Activated CD8-positive, alpha-beta memory T cell treated with anti-CD3 and anti-CD28 coated beads for 1 hour (primary cell): ENCODE data around the gene F13A1.

ENCODE experiments used
- DNase-seq, 2 donors: peaks; one replicate each; pipeline ENCODE4 v3.0.0-alpha.2; 2020; ENCODE audit warnings: low read depth in 1 of 2; ENCODE audit errors: extremely low read depth in 1 of 2

The F13A1 gene

DNA sequence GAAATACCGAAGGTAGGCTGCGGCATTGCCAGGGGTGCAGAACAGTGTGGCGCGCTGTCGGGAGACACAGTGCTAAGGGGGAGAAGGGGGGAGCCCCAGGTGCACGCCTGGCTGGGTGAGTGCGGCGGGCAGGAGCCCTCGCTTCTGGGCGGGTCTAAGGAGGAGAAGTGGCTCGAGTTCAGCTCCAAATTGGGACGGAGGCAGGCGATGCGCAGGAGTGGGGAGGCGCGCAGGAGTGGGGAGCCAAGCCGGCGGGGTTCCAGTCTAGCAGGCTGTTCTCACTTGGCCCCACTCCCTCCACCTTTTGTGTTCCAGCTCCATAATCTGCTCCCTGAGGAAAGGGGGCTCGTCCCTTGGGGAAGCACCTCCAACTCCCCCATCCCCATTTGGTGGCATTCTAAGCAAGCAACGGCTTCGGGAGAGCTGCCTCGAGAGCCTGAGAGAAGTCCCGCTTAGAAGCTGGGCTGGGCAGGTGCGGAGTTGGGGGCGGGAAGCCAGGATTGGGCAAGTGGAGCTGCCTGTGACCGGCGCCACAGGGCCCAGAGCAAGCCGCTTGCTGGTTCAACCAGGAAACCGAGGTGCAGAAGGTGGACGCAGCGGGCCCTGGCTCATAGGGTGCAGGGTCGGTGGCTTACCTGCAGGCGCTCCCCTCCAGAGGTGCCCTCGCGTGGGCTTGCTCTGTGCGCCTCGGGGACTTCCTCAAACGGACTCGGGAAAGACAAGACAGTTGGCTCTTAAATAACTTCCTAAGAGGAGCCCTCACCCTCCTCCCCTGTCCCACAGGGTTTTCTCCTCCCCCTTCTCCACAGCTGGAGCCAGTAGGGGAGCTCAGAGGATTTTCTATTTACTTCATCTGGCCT lies at the start of gene F13A1:
TSS of gene F13A1 (minus strand) at position 711 of the 860 bp plus-strand sequence. CDS start 1,998 bp downstream, outside the sequence.
- no peak for DNase-seq

DNA sequence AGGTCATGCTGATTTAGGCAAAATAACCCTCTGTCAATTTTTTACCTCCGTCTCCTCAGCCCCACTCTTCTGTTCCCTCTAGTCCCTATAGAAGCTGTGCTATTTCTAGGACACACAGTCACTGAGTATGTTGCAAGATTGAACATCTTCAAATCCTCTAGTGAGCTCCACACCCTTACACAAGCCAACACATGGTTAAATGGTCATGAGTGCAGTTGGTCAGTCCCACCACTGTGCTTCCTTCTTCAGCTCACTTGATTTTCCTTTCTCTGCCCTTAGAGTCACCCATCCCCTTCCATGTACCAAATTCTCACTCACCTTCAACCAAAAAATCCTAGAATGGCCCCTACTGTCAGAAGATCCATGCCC lies 48.2 kb upstream of the F13A1 start:
- DNase-seq = no peak

DNA sequence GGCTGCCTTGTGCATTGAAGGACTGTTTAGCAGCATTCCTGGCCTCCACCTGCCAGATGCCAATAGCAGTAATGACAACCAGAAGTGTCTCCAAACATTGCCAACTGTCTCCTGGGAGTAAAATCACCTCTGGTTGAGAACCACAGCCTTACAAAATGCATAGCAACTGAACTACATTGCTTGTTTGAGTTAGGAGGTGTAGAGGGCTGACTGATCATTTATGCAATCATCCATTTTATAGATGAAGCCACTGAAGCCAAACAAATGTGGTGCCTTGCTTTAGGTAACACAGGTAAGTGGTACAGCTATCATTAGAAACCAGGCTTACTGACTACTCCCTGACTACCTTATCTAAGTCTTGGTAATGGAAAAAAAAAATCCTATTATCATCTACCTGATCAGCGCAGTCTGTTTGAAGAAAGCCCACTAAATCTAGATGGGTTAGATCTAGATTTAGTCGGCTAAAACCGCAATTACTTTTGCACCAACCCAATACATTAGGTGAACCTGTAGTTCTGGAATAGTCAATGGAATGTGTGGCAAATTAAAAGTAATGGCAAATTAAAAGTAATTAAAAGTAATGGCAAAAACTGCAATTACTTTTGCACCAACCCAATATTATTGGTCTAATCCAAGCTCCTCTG lies 47.7 kb upstream of the F13A1 start:
- DNase-seq = no peak

DNA sequence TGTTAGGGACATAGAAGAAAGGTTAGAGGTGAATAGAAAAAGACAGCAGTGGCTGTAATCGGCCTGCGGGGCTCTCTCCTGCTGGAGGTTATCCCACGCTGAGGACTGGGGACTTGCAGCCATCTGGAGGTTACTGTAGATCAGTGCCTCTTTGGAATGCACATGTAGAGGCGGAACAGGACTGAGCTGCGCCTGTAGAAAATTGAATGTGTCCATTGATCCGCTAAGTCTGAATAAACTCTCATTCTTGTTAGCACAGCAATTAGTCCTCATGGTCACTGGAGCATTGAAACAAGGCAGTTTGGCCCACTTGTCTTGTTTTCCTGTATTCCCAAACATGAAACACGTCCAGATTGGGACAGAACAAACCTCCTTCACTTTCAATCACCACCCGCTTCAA lies 46.3 kb upstream of the F13A1 start:
- DNase-seq = no peak

DNA sequence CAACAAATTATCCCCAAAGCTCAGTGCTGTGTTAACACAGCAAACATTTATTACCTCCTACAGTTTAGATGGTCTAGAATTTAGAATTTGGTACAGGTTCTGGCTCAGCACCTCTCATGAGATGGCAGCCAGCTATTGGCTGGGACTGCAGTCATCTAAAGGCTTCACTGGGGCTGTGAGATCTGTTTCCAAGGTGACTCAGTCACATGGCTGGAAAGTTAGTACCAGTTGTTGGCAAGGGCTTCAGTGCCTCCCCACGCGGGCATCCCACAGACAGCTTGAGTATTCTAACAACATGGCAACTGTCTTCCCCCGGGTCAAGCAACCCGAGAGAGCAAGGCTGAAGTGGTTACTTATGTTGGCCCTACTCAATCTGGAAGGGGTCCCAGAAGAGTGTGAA lies 44.8 kb upstream of the F13A1 start:
- no peak for DNase-seq

DNA sequence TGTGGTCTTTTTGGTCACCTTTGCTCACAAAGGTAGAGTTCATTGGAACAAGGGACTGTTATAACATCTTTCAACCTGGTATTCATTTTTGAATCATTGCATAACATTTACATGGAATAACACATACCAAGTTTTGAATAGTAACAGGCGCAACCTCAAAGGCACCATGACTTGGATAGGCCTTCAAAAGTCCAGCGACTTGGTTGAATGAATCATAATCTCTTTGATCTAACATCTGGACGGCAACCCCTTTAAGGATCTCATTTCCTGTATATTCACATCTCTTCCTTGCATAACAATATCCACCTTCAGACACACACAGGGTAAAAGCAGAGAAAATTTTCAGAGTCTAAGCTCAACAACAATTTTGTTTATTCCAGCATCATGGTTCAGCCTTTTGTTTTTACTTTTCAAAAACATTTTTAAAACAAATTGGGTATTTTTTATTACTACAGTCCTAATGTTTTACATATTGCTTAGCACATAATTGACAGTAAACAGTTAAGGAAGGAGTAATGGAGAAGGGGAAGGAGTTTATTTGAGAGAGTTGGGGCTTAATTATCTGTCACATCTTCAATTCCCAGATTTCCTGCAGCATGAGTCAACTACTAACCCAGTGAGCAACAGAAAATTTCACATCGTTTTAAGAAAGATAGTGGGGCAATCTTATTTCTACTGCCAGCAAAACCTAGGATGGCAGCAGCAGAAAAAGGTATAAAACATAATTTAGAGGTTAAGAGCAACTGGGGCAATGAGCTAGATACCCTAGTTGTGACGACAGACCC lies 41.8 kb upstream of the F13A1 start:
- no peak for DNase-seq

DNA sequence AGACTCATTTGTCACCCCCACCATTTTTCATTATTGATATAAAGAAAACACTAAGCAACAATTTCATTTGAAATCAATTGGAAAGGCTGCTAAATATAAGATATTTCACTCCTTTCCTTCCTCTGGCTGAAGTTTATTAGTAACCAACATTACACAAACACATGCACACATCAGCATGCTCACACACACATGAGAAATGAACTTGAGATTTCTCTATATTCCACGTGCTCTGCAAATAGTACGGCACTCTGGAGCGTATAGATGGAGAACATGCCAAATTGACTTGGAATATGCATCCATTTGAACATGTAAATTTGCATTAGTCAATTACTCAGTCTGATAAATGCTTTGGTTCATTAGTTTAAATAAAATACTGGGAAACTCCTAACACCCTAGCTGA lies 37.1 kb upstream of the F13A1 start:
- no peak for DNase-seq

DNA sequence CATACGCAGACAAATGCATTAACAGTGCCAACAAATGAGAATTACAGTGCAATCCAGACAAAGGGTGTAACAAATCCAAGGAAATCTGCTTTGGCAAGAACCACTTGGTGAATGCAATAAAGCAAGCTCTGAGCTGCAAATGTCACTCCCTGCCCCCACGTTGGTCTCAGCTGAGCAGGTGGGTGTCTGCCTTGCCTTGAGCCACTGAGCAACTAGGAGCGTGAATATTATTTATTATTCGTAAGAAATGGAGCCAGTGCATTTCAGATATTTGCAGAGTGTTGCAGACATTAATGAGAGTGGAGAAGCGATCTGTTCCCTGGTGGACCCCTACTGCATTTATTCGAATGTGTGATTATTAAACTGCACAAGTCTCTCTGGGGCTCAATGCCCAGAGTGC lies 36.6 kb upstream of the F13A1 start:
- DNase-seq = no peak

DNA sequence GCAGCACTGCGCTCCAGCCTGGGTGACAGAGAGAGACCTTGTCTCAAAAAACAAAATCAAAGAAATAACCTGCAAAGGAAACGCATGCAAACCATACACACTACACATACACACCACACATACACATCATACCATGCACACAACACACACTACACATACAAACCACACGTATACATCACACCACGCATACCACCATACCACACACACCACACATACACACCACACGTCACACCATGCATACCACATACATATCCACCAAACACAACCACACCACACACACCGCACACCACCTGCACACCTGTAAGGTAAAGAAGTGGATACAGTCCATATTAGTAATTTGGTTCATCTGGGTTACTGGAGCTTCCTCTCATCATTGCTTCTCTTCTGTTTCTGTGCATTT lies 32.3 kb upstream of the F13A1 start:
- no peak for DNase-seq

DNA sequence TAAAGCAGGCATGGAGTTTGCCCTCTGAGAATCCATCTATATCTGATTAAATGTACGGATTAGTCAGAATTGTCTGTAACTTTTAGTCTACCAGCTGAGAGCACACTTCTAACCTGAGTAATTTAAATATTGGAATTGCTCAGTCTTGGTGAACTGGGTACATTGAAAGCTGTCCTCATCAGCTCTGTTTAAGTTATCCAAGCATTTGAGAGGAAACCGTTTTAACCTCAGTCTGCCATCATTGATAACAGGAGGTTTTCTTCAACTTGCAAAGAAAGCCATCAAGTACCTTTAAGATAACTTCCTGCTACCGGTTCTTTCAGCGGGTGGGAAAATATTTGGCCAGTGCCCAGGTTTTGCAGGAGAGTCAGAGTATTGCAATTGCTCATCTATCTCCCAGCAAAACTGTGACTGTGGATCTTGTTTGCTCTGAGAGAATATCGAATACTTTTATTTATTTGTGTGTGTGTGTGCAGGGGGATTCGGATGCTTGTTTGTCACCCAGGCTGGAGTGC lies 31.1 kb upstream of the F13A1 start:
- no peak for DNase-seq

DNA sequence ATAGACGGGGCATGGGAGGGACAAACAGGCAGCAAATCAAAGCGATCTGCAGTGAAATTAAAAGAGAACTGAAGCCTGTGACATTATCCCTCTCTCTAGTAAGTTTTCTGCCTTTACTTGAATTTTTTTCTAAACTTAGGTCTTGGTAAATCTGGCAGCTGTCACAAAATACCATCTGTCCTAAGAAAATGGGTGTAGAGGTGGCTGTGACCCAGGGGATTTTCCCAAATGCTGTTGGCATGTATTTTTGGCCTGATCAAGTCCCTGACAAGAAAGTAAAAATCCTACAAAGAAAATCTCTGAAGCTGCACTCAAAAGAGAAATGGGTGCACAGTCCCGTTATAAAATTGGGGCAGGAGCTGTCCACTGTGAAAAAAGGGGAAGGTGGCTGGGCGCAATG lies 30.2 kb upstream of the F13A1 start:
- no peak for DNase-seq

DNA sequence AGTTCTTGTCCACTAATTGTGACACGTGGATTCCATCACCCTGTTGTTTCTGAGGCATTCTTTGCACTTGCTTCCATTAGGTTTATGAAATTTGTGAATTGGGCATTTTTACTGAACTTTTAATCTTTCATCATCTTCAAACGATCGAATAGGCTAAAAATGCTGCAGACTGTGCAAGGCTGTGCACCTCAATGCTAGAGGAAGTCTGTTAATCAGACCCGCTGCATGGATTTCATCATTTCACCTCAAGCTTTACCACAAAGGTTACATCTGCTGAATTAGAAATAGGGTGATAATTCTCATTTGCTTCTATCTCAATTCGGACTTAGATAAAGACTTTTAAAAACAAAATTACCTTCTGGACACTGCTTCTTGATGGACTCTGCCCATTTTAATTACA lies 27.8 kb upstream of the F13A1 start:
- no peak for DNase-seq

DNA sequence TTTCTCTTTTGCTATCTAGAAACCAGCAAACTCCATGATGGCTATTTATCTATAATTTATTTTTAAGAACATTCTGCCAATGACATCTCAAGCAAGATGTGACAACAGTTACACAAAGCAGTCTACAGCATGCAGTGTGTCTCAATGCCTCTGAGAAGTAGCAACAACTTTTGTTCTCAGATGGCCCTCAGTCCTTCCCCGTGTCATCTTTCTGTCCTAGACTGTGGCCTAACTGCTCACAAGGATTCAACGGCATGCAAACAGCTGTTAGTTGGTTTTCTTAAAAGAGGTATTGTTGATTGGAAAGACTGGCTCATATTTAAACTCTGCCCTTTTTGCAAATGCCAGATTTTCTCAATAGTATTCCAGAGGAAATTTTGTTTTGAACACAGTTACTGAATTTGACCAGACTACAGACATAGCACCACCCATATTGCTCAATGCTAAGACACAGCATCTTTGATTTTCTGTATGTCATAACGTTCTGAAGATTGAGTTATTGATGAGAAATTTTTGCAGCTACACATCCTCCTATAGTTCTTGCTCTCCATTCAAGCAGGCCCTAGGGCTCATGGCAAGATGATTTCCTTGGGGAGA lies 26.1 kb upstream of the F13A1 start:
- no peak for DNase-seq

DNA sequence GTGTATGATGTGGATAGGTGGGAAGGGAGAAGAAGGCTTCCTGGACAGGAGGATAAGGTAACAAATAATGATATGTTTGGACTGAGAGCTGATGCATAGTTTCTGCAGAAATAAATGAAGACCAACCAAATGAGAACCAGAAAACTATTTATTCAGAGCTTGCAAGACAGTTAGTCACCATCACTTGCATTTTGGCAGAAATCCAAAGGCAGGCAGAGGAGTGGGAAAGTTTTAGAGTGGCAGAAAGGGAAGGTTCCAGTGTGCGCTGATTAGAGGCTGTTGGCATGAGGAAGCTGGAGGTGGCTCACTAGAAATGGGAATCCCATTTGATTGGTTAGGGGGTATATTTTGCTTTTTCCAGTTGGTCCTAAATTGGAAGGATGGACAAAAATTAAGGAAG lies 13.0 kb upstream of the F13A1 start:
- DNase-seq = no peak

DNA sequence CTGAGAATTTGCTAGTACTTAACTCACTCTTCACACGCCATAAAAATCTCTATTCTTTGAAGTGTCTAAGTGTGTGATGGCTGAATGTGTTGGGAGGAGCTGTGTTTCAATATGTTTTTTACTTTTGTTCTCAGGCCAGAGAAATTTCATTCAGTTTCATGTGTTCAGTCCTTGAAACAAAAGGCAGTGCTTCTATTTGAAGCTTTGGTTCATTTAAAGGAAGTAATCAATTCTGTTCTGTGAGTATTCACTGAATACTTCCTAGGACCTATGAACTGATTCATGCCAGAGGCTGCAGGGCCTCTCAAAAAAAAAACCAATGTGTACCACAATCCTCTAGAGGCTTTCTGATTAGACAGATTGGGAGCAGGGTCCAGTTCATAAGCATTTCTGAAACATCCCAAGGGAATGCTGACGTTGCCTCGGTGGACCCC lies 12.4 kb upstream of the F13A1 start:
- DNase-seq = no peak

DNA sequence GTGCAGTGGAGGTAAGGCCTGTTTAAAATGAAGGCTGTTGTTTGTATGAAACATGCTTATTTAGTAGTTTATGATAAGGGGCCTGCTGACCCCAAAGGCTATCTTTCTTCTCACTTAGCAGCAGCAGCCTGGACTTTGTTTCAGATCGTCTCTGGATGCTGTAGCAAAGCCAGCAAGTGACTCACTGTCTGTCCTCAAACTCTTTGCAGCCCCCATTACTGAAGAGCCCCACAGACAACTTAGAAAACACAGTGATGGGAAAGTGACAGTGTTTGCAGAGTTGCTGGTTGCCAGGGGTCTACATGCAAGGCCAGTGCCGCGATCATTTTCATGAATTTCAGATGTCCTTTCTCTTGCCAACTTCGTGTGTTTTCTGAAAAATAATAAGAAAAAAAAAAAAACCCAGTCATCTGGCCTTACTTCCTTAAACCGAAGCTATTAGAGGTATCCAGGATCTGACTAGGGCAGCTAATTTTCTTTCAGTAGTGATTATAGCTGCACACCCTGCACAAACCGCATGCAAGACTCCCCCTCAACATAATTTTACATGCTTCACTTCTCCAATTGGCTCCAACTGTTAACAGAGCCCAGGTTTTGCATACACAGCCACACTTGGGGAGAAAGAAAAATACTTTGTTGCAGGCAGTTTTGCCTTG lies 11.6 kb upstream of the F13A1 start:
- no peak for DNase-seq

DNA sequence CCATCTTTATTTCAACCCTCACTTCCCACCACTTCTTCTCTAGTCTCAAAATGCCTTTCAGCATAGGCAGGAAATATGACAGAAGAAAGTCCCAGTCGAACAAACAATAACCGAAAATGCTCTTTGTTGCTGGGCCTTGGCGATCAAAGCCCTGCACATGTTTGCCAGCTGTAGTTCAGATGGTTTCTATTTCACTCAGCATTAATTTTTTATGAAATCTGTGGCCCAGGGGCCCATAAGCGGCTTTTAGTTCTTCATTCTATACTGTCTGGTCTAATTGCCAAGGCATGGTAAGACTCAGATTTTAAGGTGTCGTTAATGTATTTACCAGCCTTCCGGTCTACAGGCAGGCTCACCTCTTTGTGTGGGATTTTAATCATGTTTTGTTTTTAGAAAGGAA lies 10.9 kb upstream of the F13A1 start:
- DNase-seq = no peak

DNA sequence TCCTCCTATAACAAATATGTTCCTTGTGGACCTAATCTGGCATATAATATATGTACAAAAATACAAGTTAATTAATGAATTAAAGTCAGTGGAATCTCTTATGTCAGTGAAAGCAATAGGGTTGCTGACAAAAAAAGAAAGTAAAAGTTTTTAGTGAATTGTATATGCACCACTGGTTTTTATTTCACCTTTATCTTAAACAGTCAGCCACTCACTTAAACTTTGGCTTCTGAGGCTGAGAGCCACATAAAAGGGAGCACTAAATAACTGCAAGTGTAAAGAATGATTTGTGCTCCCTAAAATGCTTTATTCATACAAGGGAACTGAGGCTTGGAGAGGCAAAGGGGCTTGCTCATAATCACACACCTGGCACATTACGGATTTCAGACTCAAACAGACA lies 9.9 kb upstream of the F13A1 start:
- no peak for DNase-seq

DNA sequence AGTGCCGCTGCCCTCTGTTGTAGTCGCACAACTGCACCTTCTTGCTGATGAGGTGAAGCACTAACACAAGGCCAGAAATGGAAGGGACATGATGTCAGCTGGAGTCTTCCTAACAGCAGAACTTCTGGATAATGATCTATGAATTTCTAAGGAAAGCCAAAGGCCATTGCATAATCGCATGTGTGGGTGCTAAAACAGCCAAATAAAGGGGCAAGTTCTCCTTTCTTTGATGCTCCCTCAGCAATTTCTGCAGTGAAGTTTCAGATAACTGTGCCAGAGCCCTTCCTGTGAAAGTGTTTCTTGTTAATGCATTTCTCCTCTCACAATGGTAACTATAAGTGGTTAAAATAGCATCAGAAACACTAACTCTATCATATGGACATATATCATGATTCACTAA lies 8.0 kb upstream of the F13A1 start:
- DNase-seq = no peak

DNA sequence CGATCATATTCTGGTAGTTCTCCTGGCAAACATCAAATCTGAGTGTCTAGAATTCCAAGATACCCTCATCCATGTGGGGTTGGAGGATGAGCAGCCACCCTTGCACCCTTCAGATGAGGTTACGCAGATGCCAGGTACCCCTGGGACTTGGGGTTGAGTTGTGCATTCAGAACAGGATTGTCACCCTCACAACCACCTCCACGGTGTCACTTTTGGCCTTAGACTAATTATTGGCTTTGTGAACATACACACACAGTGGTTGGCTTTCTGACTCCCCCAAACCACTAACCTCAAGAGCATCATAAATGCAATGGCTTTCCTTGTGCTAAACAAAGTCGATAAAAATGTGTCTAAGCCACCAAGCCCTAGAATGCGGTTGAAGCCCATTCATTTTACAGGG lies 2.9 kb upstream of the F13A1 start:
- DNase-seq = no peak

DNA sequence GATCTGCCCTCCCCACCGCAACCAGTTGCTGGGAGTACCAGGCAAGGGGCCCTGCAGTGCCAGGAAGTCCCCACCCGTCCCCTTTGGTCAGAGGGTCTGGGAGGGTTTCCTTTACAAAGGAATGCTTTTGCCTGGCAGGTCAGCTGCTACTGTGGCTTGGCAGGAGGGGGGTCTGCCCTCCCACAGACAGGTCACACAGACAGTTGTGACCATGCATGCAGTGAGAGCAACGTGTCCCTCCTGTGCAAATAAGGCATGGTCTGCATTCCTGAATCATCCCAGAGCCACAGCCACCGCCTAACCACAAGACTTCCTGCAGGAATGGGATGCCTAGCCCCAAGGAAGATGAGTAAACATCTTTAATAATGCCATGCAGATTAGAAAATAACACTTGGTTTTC lies 439 bp upstream of the F13A1 start:
- DNase-seq = no peak
